GM18861 (cell line): Measurements from ENCODE around the gene COL10A1.

Source experiments
- ATAC-seq: cut with Tn5 transposase; IDR thresholded peaks from one replicate; pipeline ENCODE4 v1.9.1; 2021; ENCODE audit not compliant: unreplicated experiment

COL10A1 gene

GRCh38 chr6:116088946-116089345 is 37.0 kb downstream of the COL10A1 start:
- ATAC-seq = no peak

DNA sequence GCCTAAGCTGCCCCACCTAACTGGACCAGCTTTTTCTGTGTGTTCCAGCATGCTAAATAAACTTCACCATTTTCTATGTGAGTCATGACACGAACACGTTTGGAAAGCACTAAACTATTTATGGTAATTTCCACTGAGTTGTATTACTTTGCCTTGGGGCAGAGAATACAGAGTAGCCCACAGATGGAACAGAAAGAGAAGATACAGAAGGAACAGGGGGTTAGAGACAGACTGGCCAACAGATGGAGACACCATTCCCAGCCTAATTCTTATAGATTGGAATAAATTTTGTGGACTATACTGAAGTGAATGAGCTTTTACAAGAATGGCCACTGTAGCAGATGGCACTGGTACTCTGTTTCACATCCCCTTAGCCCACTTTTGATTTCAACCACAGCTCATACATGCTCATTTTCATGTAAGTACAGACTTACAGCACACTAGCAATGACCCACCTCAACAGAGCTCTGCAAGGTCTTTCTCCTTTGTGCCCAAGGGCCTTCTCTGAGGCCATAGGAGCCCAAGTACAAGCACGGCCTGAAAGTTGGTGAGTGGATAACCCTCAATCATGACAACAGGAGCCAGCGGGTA is 38.4 kb downstream of the COL10A1 start:
- ATAC-seq = peak; percentile 91

GRCh38 chr6:116084284-116084683 is 41.6 kb downstream of the COL10A1 start:
- ATAC-seq = no peak

DNA sequence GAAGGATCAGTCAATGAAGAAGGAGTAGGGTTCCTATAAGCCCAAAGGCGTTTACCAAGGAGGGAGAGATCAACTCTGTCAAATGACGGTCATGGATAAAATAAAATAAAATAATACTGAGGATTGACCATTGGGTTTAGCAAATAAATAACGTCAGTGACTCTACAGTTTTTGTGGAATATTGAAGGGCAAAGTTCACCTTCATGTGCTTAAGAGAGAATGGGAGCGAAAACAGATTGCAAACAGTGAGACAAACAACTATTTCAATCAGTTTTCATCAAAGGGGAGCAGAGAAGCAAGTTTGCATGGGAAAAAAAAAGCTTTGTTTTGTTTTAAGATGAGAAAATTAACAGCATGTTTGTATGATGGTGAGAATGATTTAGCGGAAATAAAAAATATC is 42.9 kb downstream of the COL10A1 start:
- no peak for ATAC-seq

- no peak for ATAC-seq
Measured at GRCh38 chr6:116078945-116079344, 47.0 kb downstream of the COL10A1 start.

GRCh38 chr6:116078522-116078921 is 47.4 kb downstream of the COL10A1 start:
- no peak for ATAC-seq

- no peak for ATAC-seq
Measured at GRCh38 chr6:116074732-116075390, 51.1 kb downstream of the COL10A1 start.

DNA sequence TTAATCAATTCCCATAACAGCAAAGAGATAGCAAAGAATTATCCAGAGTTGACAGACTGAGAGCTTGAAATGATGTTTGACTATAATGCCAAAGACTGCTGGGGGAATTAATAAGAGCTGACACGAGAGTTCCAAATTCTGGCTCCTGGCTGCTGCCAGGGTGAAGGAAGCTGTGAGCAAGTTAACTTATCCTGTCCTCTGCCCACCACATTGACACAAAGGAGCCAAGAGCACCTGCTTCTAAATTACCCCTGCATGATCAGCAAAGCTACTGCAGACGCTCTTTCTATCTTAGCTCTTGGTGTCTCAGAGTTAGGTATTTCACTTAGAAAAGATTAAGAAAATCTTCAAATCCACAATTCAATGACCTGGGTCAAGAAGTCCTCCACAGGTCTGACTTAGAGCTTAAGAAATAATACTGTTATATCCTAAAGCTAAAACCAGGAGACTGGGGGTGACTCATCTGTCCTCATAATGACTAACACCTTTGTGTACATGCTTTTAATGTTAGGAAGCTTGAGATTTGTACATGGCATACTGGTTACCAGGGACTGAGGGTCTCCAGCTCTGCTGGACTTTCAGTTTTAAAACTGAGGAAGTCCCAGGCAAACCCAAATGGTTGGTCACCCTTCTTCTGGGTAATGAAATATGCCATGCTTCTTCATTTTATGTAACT is 52.0 kb downstream of the COL10A1 start:
- ATAC-seq = no peak

GRCh38 chr6:116072368-116072767 is 53.6 kb downstream of the COL10A1 start:
- ATAC-seq = no peak

DNA sequence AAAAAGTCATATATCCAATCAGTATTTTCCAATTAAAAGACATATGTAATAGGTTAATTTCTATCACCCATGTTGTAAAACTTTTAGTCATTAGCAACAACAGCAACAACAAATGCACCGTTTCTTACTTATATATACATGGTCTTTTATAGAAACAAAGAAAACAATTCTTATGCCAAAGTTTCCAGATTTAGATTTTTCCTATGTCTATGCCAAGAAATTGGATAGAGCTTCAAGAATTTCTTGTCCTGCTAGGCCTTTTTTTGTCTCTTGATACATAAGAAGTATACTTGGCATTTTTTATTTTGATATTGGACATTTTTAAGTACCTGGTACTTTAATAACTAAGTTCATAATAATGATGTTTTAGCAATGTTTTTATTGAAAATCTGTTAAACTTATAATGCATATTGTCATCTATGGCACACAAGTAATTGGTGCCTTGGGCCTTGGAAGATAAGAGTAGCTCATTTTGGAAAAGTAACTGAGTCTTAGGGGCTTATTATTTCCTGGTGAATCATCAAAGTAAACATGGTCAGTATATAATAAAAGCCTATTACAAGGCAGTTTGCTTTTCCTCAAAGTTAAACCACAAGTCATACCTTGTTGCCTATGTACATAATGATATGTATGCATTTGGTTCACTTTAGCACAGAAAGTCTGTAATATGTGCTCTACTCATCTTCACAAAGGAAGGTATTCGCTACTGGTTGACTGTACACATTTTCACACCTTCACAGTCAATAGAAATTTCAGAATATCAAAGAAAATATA is 55.1 kb downstream of the COL10A1 start:
- ATAC-seq = no peak

GRCh38 chr6:116070101-116070500 is 55.8 kb downstream of the COL10A1 start:
- no peak for ATAC-seq
